ENCODE data around the gene SAMD10.

The SAMD10 gene

DNA sequence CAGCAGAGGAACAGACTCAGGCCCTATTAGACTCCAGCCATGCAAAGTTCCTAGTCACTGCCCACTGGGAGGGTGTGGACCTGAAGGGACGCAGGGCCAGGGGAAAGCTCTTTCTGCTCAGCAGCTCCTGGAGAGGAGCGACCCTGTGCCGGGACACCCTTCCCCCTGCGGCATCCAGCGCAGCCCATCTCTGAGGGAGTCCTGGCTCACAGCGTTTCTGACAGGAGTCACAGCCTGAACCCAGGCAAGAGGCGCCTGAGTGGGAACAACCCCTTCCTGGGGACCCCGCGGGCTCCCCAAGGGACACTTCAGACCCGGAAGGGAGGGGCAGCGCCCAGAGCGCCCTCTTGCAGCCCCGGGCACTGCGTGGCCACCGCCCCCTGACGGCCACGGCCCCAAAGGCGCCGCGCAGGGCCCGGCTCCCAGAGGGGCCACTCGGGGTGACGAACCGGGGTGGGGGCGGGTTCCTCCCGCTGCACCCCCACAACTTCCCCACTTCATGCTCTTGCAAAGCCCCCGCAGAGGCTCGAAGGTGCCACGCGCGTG is 24.1 kb downstream of the SAMD10 start:
- peak in 1 of 2 experiments; percentile 50 for DNase-seq

GRCh38 chr20:63953764-63954429 is 25.5 kb downstream of the SAMD10 start:
- no peak for DNase-seq

- DNase-seq: no peak
These were observed 26.7 kb downstream of the SAMD10 start for GRCh38 chr20:63952769-63953168.

DNA sequence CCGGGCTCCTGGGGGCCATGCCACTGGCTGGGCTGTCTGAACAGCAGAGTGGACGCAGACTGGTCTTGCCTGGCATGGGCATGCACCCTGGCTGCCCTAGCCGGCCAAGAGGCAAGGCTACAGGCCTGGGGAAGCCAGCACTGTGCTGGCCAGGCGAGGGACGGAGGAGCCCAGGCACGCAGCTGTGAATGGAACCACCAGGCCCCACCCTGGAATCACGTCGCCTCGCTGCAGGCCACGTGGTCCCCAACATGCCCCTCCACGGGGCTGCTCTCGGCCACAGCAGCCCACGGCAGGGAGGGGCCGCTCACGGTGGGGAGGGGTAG is 27.3 kb downstream of the SAMD10 start:
- DNase-seq: no peak

DNA sequence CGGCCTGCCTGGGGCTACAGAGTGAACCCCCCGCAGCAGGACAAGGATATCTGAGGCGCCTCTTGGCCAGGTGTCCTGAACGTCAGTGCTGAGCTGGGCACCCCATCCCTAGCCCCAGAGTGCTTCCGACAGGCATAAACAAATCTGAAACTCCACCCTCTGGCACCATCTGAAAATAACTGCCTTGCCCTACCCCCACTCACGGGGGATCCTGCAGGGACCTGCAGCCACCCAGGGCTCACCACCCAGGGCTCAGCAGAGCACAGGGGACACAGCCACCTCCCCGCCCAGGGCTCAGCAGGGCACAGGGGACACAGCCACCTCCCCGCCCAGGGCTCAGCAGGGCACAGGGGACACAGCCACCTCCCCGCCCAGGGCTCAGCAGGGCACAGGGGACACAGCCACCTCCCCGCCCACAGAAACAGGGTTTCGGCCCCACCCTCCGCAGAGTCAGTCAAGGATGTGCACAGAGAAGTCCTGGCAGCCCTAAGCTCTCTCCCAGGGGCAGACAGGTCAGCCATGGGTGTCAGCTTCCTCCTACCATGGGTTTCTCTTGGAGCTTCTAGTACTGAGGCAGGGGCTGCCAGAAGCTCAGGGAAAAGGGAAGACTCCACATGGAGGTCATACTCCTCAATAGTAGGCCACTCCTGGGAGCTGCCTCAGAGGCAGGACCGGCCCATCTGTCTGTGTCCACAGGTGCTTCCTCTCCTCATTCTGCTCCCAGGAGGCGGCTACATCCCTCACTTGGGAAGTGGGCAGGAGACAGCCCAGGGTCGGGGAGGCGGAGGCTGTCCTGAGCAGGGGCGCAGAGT is 27.8 kb downstream of the SAMD10 start:
- DNase-seq: no peak

DNA sequence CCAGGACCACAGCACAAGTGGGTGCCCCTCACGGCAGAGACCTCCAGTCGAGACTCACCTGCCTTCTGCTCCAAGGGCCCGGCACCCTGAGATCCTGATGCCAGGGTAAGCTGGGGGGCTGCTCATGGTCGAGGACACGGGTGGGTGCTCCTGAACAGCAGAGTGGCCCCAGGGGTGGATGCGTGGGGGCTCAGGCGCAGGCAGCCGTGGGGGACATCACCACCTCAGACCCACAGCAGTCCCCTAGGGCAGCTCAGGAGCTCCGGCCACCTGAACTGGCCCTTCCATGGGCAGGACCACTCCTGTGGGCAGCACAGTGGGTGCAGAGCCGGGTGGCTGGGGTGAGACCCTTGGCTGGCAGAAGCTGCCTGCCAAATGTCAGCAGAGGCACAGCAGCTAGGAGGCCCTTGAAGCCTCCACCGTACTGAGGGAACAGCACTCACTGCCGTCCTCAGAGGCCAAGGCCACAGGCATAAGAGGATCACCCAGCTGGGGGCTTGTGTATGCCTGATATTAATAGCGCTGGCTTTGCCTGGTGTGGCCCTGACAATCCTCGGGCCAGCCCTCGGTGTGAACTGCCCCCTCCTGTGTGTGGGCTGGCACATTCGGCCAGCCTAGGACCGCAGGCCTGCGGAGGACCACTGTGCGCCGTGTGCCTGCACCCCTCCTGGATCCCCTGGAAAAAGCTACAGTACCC is 28.6 kb downstream of the SAMD10 start:
- no peak for DNase-seq

DNA sequence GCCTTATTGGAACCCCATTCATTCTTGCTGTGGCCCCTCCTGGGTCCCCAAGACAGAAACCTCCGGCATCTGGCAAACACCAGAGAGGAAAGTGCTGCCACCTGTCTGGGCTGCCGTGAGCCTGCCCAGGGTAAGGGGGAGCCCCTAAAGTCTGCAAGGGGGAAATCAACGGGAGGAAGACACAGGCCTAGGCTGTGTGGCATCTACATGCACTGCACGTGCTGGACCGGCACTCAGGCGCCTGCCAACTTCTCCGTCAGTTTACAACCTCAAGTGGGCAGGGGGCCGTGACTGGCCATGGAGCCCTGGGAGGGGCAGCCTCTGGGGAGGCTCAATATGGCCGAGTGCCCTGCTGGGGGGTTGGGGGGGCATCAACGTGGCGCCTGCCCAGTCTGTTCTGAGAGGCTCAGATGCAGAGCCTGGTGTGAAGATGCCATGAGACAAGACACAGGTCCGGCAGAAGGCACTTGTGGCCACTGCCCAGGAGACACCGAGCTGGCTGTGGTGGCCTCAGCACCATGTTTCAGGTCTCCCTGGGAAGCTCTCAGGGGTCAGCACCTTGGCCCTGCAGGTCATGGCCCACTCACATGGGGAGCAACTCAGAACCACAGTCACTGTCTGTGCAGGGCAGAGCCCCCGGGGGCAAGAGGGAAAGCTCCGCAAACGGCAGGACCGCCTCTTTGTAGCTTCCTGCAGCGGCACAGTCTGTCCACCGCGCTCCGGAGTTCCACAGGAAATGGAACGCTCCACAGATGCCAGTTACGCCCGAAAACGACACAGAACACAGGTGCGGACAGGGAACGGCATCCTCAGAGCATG is 31.6 kb downstream of the SAMD10 start:
- DNase-seq: no peak

DNA sequence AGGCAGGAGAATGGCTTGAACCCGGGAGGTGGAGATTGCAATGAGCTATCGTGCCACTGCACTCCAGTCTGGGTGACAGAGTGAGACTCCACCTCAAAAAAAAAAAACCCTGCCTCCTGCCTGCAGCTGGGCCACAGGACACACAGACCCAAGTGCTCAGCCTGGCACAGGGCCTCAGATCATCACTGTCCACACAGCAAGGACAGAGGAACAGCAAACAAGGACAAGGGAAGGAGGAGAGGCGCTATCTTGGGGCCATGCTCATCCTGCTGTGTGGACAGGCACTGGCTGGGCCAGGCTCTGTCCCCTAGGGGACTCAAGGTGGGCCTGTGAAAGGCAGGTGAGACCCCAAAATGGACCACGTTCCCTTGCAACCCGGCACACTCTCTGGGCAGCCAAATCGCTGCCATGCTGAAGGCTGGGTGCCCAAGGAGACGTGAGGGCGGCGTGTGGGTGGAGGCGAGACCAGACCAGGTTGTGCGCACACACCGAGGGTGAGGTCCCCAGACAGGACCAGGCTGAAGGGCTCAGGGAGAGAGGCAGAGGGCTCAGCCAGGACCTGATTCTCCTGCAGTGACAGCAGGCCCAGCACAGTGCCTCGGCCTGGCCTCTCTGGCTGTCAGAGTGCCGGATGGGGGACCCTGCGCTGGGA is 32.3 kb downstream of the SAMD10 start:
- DNase-seq: no peak

GRCh38 chr20:63945921-63946920 is 33.2 kb downstream of the SAMD10 start:
- DNase-seq: no peak

GRCh38 chr20:63945031-63945658 is 34.3 kb downstream of the SAMD10 start:
- no peak for DNase-seq

DNA sequence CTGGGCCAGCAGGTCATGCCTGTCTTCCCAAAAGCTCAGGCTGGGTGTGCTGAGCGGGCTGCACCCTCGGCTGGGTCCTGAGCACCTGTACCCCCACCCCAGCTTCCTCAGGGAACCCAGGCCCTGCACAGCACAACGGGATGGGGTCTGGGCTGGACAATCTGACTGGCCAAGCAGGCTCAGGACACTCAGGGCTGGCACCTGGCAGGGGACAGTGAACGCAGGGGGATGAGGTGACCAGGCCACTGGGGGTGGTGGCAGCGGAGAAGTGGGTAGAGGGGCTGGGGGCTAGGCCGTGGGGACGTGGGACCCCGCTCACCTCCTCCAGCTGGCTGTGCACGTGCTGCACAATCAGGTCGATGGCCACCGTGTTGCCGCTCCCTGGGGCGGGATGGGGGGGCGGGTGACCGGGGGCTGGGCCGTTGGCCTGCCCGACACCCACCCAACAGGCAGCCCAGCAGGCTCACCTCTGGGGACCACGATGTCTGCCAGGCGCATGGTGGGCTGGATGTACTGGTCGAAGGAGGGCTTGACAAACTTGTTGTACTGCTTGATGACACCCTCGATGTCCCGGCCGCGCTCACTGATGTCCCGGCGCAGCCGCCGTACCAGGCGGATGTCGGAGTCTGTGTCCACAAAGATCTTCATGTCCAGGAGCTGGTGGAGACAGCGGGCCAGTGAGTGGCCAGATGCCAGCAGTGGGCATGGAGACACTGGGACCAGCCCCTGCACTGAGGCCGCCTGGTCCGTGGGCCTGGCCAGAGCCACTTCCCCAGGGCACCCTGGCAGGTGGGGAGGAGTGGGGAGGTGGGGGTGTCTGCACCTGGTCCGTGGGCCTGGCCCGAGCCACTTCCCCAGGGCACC is 35.1 kb downstream of the SAMD10 start:
- DNase-seq: no peak

GRCh38 chr20:63943808-63944077 is 35.7 kb downstream of the SAMD10 start:
- DNase-seq: no peak

GRCh38 chr20:63942969-63943807 is 36.3 kb downstream of the SAMD10 start:
- DNase-seq: no peak

DNA sequence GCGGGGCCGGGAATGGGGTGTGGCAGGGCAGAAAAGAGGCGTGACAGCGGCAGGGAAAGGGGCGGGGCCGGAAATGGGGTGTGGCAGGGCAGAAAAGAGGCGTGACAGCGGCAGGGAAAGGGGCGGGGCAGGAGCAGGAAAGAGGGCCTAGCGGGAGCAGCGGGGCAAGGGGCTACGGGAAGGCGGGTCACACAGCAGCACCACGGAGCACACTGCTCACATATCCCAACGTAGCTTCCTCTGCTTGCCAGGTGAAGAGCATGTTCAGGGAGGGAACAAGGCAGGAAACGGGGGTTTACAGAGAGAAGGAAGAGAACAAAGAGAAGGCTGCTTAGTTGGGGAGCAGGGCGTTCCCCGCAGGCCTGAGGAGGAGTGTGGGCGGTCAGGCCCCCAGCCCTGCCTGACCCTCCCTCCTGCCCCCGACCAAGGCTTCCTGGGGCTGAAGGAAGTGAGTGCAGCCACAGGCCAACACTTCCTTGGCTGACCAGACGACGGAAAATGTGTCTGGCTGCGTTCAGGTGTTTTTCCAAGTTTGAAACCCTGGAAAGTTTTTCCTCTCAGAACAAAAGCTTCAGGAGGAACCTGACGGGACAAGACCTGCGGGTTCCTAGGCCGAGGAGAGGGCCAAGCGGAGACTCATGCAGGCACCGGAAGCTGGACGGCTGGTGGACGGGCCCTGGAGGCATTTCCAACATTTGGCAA is 37.0 kb downstream of the SAMD10 start:
- peak in 1 of 2 experiments; percentile 23 for DNase-seq

DNA sequence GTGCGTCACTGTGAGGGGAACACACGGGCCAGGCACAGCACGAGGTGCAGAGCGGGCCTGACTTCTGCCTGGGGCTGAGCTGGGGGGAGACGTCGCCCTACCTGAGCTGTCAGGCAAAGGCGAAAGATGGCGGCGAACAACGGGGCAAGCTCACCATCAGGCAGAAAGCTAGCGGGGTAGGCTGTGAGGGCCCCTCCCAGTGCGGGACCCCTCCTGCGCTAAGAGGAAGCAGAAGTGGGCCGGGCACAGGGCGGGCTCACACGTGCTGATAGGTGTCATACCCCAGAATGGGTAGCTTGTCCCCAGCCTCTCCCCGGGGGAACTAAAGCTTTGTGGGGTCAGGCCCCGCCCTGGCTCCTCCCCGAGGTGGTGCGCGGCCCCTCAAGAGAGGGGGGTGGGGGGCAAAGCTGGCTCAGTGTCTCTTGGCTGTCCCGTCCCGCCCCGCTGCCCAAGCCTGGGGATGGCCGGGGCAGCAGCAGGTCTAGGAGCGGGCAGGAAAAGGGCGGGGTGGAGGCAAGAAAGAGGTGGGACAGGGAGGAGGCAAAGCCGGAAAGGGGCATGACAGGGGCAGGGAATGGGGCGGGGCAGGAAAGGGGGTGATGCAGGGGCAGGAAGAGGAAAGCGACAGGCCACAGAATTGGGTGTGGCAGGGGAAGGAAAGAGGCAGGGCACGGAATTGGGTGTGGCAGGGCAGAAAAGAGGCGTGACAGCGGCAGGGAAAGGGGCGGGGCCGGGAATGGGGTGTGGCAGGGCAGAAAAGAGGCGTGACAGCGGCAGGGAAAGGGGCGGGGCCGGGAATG is 38.0 kb downstream of the SAMD10 start:
- no peak for DNase-seq

DNA sequence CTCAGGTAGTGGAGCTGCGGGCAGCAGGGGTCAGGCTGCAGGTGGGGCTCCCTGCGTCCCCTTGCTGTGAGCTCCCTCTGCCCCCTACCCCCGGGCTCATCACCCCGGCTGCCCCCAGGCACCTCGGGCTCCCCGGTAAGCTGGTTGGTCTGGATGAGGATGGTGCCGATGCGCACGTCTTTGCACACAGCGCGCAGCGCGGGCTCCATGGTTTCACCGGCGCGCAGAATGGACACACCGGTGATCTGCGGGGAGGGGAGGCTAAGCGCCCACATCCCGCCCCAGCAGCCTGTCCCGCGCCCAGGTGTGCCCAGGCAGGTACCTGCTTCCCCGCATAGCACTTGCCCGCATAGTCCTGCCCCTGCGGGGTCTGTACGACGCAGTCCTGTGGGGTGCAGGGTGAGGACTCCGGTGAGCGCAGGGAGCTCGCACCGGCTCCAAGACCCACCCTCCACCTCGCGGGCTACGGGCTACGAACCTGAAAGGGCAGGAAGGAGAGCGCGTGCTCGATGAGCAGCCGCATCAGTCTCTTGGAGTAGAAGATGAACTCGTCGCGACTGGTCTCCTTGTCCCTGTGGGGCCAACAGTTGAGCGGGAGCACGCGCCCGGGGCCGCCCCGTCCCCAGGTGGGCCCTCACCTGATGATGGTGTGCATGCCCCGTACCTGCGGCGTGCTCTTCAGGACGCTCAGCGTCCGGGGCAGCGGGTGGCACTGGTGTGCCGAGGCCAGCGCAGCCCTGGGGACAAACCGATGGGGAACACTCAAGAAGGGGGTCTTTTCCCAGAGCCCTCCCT is 38.8 kb downstream of the SAMD10 start:
- no peak for DNase-seq

Measured in SW 1271 (cell line).